NB4 (cell line): ENCODE results near the gene SPEM3.

Experiments used
- CTCF ChIP-seq: IDR thresholded peaks from one replicate; pipeline ENCODE4 v1.5.1; 2012; ENCODE audit warnings: low read depth, low read length
- POLR2A ChIP-seq: IDR thresholded peaks from 2 replicates; pipeline ENCODE4 v1.6.1; 2011; ENCODE audit warnings: mild to moderate bottlenecking; ENCODE audit not compliant: insufficient read length; ENCODE audit errors: extremely low read depth

GRCh38 chr17:7389924-7390910, 38.4 kb upstream of the SPEM3 start:
- no peak for TF ChIP-seq CTCF
- no peak for TF ChIP-seq POLR2A
